HepG2 (cell line): ENCODE measurements around the gene CDH13.

Source experiments
- GZF1 ChIP-seq: sonication (generic); formaldehyde crosslinking; IDR thresholded peaks from 2 replicates; pipeline ENCODE4 v1.5.1; 2020; ENCODE audit warnings: mild to moderate bottlenecking, missing genetic modification reagents
- KDM2A ChIP-seq: sonication (generic); formaldehyde crosslinking; IDR thresholded peaks from 2 replicates; pipeline ENCODE4 v1.4.0; 2020; ENCODE audit warnings: low read depth, missing genetic modification reagents, borderline replicate concordance
- SOX5 ChIP-seq: IDR thresholded peaks from 2 replicates; pipeline ENCODE4 v1.6.1; 2016; ENCODE audit warnings: borderline replicate concordance
- SRSF9 ChIP-seq: fragments of 200-400 bp; formaldehyde crosslinking; IDR thresholded peaks from 2 replicates; pipeline ENCODE4 v1.6.1; 2018; ENCODE audit warnings: borderline replicate concordance, mild to moderate bottlenecking, low read depth, low read length; ENCODE audit not compliant: insufficient read depth, poor library complexity, severe bottlenecking
- TOPORS ChIP-seq: sonication (generic); formaldehyde crosslinking; IDR thresholded peaks from 2 replicates; pipeline ENCODE4 v1.8.0; 2023; ENCODE audit warnings: mild to moderate bottlenecking, missing genetic modification reagents
- ZNF225 ChIP-seq: sonication (generic); formaldehyde crosslinking; IDR thresholded peaks from 2 replicates; pipeline ENCODE4 v1.4.0; 2020; ENCODE audit warnings: mild to moderate bottlenecking, missing genetic modification reagents
- TF ChIP-seq, protein P1 (sequence below): sonication (generic); formaldehyde crosslinking; IDR thresholded peaks from 2 replicates; pipeline ENCODE4 v1.4.0; 2020; ENCODE audit warnings: missing genetic modification reagents
- TF ChIP-seq, protein P2 (sequence below): sonication (generic); formaldehyde crosslinking; IDR thresholded peaks from 2 replicates; pipeline ENCODE4 v1.5.0; 2020; ENCODE audit warnings: missing genetic modification reagents
- TF ChIP-seq, protein P3 (sequence below): IDR thresholded peaks from 2 replicates; pipeline ENCODE4 v1.6.1; 2012; ENCODE audit warnings: inconsistent platforms
- TF ChIP-seq, protein P4 (sequence below): sonication (generic); formaldehyde crosslinking; IDR thresholded peaks from 2 replicates; pipeline ENCODE4 v1.5.0; 2020; ENCODE audit warnings: mild to moderate bottlenecking, missing genetic modification reagents, borderline replicate concordance
- TF ChIP-seq, protein P5 (sequence below): sonication (generic); formaldehyde crosslinking; IDR thresholded peaks from 2 replicates; pipeline ENCODE4 v1.8.1; 2023; ENCODE audit warnings: missing genetic modification reagents, inconsistent platforms, borderline replicate concordance
- TF ChIP-seq, protein P6 (sequence below): sonication (generic); formaldehyde crosslinking; IDR thresholded peaks from 2 replicates; pipeline ENCODE4 v1.5.0; 2020; ENCODE audit warnings: mild to moderate bottlenecking, missing genetic modification reagents, moderate library complexity

DNA sequence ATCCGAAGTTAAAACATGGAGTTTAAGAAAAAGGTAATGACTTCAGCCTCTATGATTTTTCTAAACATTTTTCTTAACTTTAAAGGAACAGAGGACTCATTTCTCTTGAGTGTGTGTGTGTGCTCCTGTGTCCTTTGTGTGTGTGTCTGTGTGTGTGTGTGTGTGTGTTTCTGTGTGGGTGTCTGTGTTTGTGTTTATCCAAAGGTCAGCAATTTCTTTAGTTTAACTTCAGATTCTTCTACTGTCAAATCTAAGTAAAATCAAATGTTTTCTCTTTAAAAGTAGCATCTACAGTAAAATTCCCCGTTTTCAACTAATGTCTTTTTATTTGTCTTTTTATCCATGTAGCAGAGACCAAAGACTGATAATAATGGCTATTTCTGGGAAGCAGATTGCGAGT is 1212.8 kb downstream of the CDH13 start:
- TF ChIP-seq KDM2A (CRISPR knock-in tag) (no peak), SOX5 (CRISPR knock-in tag) (no peak), SRSF9 (no peak), ZNF225 (CRISPR knock-in tag) (no peak), GZF1 (CRISPR knock-in tag) (no peak), TOPORS (CRISPR knock-in tag) (no peak)
- TF ChIP-seq, protein P1, sequence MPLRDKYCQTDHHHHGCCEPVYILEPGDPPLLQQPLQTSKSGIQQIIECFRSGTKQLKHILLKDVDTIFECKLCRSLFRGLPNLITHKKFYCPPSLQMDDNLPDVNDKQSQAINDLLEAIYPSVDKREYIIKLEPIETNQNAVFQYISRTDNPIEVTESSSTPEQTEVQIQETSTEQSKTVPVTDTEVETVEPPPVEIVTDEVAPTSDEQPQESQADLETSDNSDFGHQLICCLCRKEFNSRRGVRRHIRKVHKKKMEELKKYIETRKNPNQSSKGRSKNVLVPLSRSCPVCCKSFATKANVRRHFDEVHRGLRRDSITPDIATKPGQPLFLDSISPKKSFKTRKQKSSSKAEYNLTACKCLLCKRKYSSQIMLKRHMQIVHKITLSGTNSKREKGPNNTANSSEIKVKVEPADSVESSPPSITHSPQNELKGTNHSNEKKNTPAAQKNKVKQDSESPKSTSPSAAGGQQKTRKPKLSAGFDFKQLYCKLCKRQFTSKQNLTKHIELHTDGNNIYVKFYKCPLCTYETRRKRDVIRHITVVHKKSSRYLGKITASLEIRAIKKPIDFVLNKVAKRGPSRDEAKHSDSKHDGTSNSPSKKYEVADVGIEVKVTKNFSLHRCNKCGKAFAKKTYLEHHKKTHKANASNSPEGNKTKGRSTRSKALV (CRISPR knock-in tag), result no peak
- TF ChIP-seq, protein P2, sequence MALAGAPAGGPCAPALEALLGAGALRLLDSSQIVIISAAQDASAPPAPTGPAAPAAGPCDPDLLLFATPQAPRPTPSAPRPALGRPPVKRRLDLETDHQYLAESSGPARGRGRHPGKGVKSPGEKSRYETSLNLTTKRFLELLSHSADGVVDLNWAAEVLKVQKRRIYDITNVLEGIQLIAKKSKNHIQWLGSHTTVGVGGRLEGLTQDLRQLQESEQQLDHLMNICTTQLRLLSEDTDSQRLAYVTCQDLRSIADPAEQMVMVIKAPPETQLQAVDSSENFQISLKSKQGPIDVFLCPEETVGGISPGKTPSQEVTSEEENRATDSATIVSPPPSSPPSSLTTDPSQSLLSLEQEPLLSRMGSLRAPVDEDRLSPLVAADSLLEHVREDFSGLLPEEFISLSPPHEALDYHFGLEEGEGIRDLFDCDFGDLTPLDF, result no peak
- TF ChIP-seq, protein P3, sequence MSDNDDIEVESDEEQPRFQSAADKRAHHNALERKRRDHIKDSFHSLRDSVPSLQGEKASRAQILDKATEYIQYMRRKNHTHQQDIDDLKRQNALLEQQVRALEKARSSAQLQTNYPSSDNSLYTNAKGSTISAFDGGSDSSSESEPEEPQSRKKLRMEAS, result no peak
- TF ChIP-seq, protein P4, sequence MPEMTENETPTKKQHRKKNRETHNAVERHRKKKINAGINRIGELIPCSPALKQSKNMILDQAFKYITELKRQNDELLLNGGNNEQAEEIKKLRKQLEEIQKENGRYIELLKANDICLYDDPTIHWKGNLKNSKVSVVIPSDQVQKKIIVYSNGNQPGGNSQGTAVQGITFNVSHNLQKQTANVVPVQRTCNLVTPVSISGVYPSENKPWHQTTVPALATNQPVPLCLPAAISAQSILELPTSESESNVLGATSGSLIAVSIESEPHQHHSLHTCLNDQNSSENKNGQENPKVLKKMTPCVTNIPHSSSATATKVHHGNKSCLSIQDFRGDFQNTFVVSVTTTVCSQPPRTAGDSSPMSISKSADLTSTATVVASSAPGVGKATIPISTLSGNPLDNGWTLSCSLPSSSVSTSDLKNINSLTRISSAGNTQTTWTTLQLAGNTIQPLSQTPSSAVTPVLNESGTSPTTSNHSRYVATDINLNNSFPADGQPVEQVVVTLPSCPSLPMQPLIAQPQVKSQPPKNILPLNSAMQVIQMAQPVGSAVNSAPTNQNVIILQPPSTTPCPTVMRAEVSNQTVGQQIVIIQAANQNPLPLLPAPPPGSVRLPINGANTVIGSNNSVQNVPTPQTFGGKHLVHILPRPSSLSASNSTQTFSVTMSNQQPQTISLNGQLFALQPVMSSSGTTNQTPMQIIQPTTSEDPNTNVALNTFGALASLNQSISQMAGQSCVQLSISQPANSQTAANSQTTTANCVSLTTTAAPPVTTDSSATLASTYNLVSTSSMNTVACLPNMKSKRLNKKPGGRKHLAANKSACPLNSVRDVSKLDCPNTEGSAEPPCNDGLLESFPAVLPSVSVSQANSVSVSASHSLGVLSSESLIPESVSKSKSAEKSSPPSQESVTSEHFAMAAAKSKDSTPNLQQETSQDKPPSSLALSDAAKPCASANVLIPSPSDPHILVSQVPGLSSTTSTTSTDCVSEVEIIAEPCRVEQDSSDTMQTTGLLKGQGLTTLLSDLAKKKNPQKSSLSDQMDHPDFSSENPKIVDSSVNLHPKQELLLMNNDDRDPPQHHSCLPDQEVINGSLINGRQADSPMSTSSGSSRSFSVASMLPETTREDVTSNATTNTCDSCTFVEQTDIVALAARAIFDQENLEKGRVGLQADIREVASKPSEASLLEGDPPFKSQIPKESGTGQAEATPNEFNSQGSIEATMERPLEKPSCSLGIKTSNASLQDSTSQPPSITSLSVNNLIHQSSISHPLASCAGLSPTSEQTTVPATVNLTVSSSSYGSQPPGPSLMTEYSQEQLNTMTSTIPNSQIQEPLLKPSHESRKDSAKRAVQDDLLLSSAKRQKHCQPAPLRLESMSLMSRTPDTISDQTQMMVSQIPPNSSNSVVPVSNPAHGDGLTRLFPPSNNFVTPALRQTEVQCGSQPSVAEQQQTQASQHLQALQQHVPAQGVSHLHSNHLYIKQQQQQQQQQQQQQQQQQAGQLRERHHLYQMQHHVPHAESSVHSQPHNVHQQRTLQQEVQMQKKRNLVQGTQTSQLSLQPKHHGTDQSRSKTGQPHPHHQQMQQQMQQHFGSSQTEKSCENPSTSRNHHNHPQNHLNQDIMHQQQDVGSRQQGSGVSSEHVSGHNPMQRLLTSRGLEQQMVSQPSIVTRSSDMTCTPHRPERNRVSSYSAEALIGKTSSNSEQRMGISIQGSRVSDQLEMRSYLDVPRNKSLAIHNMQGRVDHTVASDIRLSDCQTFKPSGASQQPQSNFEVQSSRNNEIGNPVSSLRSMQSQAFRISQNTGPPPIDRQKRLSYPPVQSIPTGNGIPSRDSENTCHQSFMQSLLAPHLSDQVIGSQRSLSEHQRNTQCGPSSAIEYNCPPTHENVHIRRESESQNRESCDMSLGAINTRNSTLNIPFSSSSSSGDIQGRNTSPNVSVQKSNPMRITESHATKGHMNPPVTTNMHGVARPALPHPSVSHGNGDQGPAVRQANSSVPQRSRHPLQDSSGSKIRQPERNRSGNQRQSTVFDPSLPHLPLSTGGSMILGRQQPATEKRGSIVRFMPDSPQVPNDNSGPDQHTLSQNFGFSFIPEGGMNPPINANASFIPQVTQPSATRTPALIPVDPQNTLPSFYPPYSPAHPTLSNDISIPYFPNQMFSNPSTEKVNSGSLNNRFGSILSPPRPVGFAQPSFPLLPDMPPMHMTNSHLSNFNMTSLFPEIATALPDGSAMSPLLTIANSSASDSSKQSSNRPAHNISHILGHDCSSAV (CRISPR knock-in tag), result no peak
- TF ChIP-seq, protein P5, sequence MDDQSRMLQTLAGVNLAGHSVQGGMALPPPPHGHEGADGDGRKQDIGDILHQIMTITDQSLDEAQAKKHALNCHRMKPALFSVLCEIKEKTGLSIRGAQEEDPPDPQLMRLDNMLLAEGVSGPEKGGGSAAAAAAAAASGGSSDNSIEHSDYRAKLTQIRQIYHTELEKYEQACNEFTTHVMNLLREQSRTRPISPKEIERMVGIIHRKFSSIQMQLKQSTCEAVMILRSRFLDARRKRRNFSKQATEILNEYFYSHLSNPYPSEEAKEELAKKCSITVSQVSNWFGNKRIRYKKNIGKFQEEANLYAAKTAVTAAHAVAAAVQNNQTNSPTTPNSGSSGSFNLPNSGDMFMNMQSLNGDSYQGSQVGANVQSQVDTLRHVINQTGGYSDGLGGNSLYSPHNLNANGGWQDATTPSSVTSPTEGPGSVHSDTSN (CRISPR knock-in tag), result no peak
- TF ChIP-seq, protein P6, sequence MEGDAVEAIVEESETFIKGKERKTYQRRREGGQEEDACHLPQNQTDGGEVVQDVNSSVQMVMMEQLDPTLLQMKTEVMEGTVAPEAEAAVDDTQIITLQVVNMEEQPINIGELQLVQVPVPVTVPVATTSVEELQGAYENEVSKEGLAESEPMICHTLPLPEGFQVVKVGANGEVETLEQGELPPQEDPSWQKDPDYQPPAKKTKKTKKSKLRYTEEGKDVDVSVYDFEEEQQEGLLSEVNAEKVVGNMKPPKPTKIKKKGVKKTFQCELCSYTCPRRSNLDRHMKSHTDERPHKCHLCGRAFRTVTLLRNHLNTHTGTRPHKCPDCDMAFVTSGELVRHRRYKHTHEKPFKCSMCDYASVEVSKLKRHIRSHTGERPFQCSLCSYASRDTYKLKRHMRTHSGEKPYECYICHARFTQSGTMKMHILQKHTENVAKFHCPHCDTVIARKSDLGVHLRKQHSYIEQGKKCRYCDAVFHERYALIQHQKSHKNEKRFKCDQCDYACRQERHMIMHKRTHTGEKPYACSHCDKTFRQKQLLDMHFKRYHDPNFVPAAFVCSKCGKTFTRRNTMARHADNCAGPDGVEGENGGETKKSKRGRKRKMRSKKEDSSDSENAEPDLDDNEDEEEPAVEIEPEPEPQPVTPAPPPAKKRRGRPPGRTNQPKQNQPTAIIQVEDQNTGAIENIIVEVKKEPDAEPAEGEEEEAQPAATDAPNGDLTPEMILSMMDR (CRISPR knock-in tag), result no peak
